ENCODE data around the gene SMG5.

Gene SMG5

GRCh38 chr1:156233426-156234127, 49.0 kb downstream of the SMG5 start:
- TF ChIP-seq FOXM1 (IDR thresholded peaks at IDR 0.05; ENCODE audit: borderline replicate concordance): no peak
- TF ChIP-seq SP1 (IDR thresholded peaks at IDR 0.05): no peak
- TF ChIP-seq SUZ12 (IDR thresholded peaks at IDR 0.05): no peak
- TF ChIP-seq, protein P1, sequence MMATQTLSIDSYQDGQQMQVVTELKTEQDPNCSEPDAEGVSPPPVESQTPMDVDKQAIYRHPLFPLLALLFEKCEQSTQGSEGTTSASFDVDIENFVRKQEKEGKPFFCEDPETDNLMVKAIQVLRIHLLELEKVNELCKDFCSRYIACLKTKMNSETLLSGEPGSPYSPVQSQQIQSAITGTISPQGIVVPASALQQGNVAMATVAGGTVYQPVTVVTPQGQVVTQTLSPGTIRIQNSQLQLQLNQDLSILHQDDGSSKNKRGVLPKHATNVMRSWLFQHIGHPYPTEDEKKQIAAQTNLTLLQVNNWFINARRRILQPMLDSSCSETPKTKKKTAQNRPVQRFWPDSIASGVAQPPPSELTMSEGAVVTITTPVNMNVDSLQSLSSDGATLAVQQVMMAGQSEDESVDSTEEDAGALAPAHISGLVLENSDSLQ (IDR thresholded peaks at IDR 0.05): no peak
- TF ChIP-seq FOXA1 (IDR thresholded peaks at IDR 0.05): no peak
- TF ChIP-seq BHLHE40 (IDR thresholded peaks at IDR 0.05; ENCODE audit: borderline replicate concordance): no peak
- TF ChIP-seq LEF1 (IDR thresholded peaks at IDR 0.05; ENCODE audit: borderline replicate concordance): no peak
- TF ChIP-seq ELF4 (IDR thresholded peaks at IDR 0.05): no peak
- no peak for TF ChIP-seq TARDBP (IDR thresholded peaks at IDR 0.05)
- no peak for TF ChIP-seq NFRKB (IDR thresholded peaks at IDR 0.05)
- no peak for TF ChIP-seq L3MBTL2 (conservative IDR thresholded peaks at IDR 0.05)
- TF ChIP-seq HDGF (IDR thresholded peaks at IDR 0.05; ENCODE audit: borderline replicate concordance): no peak
- no peak for TF ChIP-seq CTBP1 (IDR thresholded peaks at IDR 0.05; ENCODE audit: borderline replicate concordance)
- no peak for TF ChIP-seq FOXK2 (IDR thresholded peaks at IDR 0.05)
- TF ChIP-seq ZNF384 (IDR thresholded peaks at IDR 0.05): no peak
- no peak for TF ChIP-seq ARNT (IDR thresholded peaks at IDR 0.05)
- ChIA-PET POLR2A (interaction anchor here (1.7 kb wide), 1 partner anchor 20 kb away, joined by 8 read pairs; the partner anchor contains the start of gene PMF1), CTCF (interaction anchor here (0.5 to 2.5 kb wide), 4 partner anchors 9 to 479 kb away, joined by 3 to 15 read pairs (median 4); no protein-coding TSS in a partner anchor)
- no peak for DNase-seq (ENCODE audit: extremely low spot score)

GRCh38 chr1:156232201-156232894, 50.3 kb downstream of the SMG5 start:
- TF ChIP-seq CTBP1 (IDR thresholded peaks at IDR 0.05; ENCODE audit: borderline replicate concordance) (no peak), FOXA1 (IDR thresholded peaks at IDR 0.05) (no peak), ZNF384 (IDR thresholded peaks at IDR 0.05) (0 out of 2 replicates have a peak, but pooled peaks have one; percentile 17), FOXK2 (IDR thresholded peaks at IDR 0.05) (no peak)
- POLR2A ChIA-PET: interaction anchor here (0.9 to 1.2 kb wide), 2 partner anchors 20 to 86 kb away, joined by 4 to 5 read pairs; partner anchors contain the start of gene PMF1
- CTCF ChIA-PET: interaction anchor here (0.6 to 2.5 kb wide), 4 partner anchors 8 to 238 kb away, joined by 4 to 15 read pairs (median 6); no protein-coding TSS in a partner anchor
- no peak for DNase-seq (ENCODE audit: extremely low spot score)

GRCh38 chr1:156230473-156230837, 52.2 kb downstream of the SMG5 start:
- ChIA-PET CTCF (no interaction called here), POLR2A (interaction anchor here (0.7 to 1.0 kb wide), 2 partner anchors 18 to 28 kb away, joined by 3 to 4 read pairs; partner anchors contain the start of gene PMF1)

GRCh38 chr1:156229809-156230472, 52.7 kb downstream of the SMG5 start:
- DNase-seq (ENCODE audit: extremely low spot score): no peak
- TF ChIP-seq HDGF (IDR thresholded peaks at IDR 0.05; ENCODE audit: borderline replicate concordance) (no peak), ARNT (IDR thresholded peaks at IDR 0.05) (no peak), L3MBTL2 (conservative IDR thresholded peaks at IDR 0.05) (no peak), CTBP1 (IDR thresholded peaks at IDR 0.05; ENCODE audit: borderline replicate concordance) (no peak), ELF4 (IDR thresholded peaks at IDR 0.05) (no peak), ZNF384 (IDR thresholded peaks at IDR 0.05) (no peak), FOXK2 (IDR thresholded peaks at IDR 0.05) (no peak), TARDBP (IDR thresholded peaks at IDR 0.05) (no peak)
- TF ChIP-seq, protein P1 (IDR thresholded peaks at IDR 0.05): no peak
- ChIA-PET POLR2A (interaction anchor here (0.6 to 1.0 kb wide), 2 partner anchors 17 kb away, joined by 3 to 4 read pairs; partner anchors contain the start of gene PMF1), CTCF (no interaction called here)

More at GRCh38 chr1:156230473-156230837, 52.2 kb downstream of the SMG5 start:
- TF ChIP-seq ARNT (IDR thresholded peaks at IDR 0.05) (no peak), L3MBTL2 (conservative IDR thresholded peaks at IDR 0.05) (no peak), NFRKB (IDR thresholded peaks at IDR 0.05) (no peak), ELF4 (IDR thresholded peaks at IDR 0.05) (no peak), HDGF (IDR thresholded peaks at IDR 0.05; ENCODE audit: borderline replicate concordance) (no peak), FOXM1 (IDR thresholded peaks at IDR 0.05; ENCODE audit: borderline replicate concordance) (no peak)
- no peak for DNase-seq (ENCODE audit: extremely low spot score)

GRCh38 chr1:156228501-156228900, 54.1 kb downstream of the SMG5 start:
- ChIA-PET POLR2A (no interaction called here), CTCF (no interaction called here)

DNA sequence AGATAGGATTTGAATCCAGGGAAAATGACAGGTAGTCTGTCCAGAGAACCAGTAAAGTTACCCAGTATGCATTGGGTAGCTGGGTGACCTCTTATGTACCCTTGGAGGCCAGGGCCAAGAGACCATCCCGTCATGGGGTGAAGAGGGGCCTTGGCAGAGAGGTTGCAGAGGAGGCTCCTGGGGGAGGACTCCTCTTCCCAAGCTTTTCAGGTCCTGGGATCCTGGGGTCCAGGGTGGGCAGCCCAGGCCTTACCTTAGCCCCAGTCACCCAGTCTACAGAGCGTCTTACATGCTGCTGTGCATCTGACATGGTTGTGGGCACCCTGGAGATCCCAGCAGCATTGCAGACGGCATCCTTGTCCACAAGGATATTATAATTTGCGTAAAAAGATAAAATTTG, 55.8 kb downstream of the SMG5 start:
- no peak for DNase-seq (ENCODE audit: extremely low spot score)
- POLR2A ChIA-PET: interaction anchor here (4.5 kb wide), 1 partner anchor 14 kb away, joined by 30 read pairs; the partner anchor contains the start of gene PMF1
- no peak for TF ChIP-seq FOXA1 (IDR thresholded peaks at IDR 0.05)
- TF ChIP-seq NFRKB (IDR thresholded peaks at IDR 0.05): no peak
- TF ChIP-seq ZNF384 (IDR thresholded peaks at IDR 0.05): no peak
- TF ChIP-seq LEF1 (IDR thresholded peaks at IDR 0.05; ENCODE audit: borderline replicate concordance): no peak
- TF ChIP-seq FOXK2 (IDR thresholded peaks at IDR 0.05): no peak
- CTCF ChIA-PET: interaction anchor here (1.0 to 3.8 kb wide), 2 partner anchors 76 to 85 kb away, joined by 3 to 32 read pairs; no protein-coding TSS in a partner anchor

More at GRCh38 chr1:156228501-156228900, 54.1 kb downstream of the SMG5 start:
- no peak for TF ChIP-seq HDGF (IDR thresholded peaks at IDR 0.05; ENCODE audit: borderline replicate concordance)
- TF ChIP-seq ELF4 (IDR thresholded peaks at IDR 0.05): no peak
- no peak for TF ChIP-seq FOXA1 (IDR thresholded peaks at IDR 0.05)
- no peak for TF ChIP-seq L3MBTL2 (conservative IDR thresholded peaks at IDR 0.05)
- TF ChIP-seq SP1 (IDR thresholded peaks at IDR 0.05): no peak
- no peak for DNase-seq (ENCODE audit: extremely low spot score)

All from HEK293T (cell line).